Measurements from ENCODE around the gene COASY. TPM values are rescaled to one million over a fixed set of nuclear protein-coding genes. Genes with fewer than 3 reads are reported as not detected.
A peak's percentile ranks its signal among the peaks of the same experiment; 100 is the strongest.

COASY gene
- total RNA-seq, 6 experiments from 2014 or later: 48.1 to 70.5 (median 60.9) TPM

GRCh38 chr17:42563543-42563942 is 1.6 kb downstream of the COASY start:
- TF ChIP-seq, protein P1, sequence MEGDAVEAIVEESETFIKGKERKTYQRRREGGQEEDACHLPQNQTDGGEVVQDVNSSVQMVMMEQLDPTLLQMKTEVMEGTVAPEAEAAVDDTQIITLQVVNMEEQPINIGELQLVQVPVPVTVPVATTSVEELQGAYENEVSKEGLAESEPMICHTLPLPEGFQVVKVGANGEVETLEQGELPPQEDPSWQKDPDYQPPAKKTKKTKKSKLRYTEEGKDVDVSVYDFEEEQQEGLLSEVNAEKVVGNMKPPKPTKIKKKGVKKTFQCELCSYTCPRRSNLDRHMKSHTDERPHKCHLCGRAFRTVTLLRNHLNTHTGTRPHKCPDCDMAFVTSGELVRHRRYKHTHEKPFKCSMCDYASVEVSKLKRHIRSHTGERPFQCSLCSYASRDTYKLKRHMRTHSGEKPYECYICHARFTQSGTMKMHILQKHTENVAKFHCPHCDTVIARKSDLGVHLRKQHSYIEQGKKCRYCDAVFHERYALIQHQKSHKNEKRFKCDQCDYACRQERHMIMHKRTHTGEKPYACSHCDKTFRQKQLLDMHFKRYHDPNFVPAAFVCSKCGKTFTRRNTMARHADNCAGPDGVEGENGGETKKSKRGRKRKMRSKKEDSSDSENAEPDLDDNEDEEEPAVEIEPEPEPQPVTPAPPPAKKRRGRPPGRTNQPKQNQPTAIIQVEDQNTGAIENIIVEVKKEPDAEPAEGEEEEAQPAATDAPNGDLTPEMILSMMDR (IDR thresholded peaks at IDR 0.05): no peak
- no peak for TF ChIP-seq POLR2A (IDR thresholded peaks at IDR 0.05)
- peaks cover 0 to 56% (median 28%) of the 10 kb centered on the region in 4 donors for H3K4me1 ChIP-seq

GRCh38 chr17:42563950-42564349 is 2.0 kb downstream of the COASY start:
- peak overlapping the region in 1 of 3 donors; percentile 82 for H3K27ac ChIP-seq
- H3K36me3 ChIP-seq: peaks cover 0 to 17% (median 5%) of the 10 kb centered on the region in 4 donors
- no peak overlapping the region for H3K4me3 ChIP-seq
- WGBS (ENCODE audit: insufficient coverage, low coverage, low lambda C conversion rate, missing lambda C conversion rate): 55% methylated on average over 7 of the region's 9 CpGs
- ATAC-seq (no peak), DNase-seq (no peak)
- H3K9me3 ChIP-seq: no peaks in the 10 kb centered on the region
- intact Hi-C loops (cut with DNase I): no loop called here
- no peak for TF ChIP-seq POLR2A (IDR thresholded peaks at IDR 0.05)
- TF ChIP-seq, protein P1 (IDR thresholded peaks at IDR 0.05): no peak
- H3K4me1 ChIP-seq: peaks cover 0 to 59% (median 28%) of the 10 kb centered on the region in 4 donors
- no peaks in the 10 kb centered on the region for H3K27me3 ChIP-seq

More at GRCh38 chr17:42563543-42563942, 1.6 kb downstream of the COASY start:
- no peaks in the 10 kb centered on the region for H3K9me3 ChIP-seq
- ATAC-seq (peak in 1 of 4 donors; percentile 0), DNase-seq (no peak)
- H3K27me3 ChIP-seq: no peaks in the 10 kb centered on the region
- no CpG with 5 or more reads among the region's 1 CpG for WGBS (ENCODE audit: insufficient coverage, low coverage, low lambda C conversion rate, missing lambda C conversion rate)
- peak overlapping the region; percentile 92 to 96 (median 94) for H3K4me3 ChIP-seq
- intact Hi-C loops (cut with DNase I): no loop called here
- peak overlapping the region in 1 of 3 donors; percentile 82 for H3K27ac ChIP-seq
- peaks cover 0 to 13% (median 3%) of the 10 kb centered on the region in 4 donors for H3K36me3 ChIP-seq

DNA sequence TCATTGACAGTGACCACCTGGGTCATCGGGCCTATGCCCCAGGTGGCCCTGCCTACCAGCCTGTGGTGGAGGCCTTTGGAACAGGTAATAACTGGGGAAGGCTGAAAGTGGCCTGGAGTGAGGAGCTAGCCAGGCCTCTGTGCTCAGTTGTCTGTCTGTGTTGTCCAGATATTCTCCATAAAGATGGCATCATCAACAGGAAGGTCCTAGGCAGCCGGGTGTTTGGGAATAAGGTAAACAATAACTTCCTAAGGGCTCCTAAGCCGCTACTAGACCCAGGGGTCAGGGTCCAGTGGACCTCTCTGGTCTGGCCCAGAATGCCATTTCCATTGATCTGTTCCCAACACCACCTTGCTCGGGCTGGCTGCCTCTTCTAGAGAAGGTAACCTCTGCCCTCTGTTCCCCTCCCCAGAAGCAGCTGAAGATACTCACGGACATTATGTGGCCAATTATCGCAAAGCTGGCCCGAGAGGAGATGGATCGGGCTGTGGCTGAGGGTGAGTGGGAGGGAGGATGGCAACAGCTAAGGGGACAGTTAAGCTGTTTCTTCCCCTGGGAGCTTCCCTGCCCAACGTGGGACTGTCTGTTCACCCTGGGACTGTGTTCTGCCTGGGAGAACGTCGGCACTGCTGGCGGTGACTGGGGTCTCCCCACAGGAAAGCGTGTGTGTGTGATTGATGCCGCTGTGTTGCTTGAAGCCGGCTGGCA is 3.0 kb downstream of the COASY start:
- WGBS (ENCODE audit: insufficient coverage, low coverage, low lambda C conversion rate, missing lambda C conversion rate): 37% methylated on average over 4 of the region's 15 CpGs
- peaks cover 0 to 59% (median 28%) of the 10 kb centered on the region in 4 donors for H3K4me1 ChIP-seq
- TF ChIP-seq, protein P1 (IDR thresholded peaks at IDR 0.05): no peak
- TF ChIP-seq POLR2A (IDR thresholded peaks at IDR 0.05): no peak
- H3K27me3 ChIP-seq: no peaks in the 10 kb centered on the region
- DNase-seq (peak in 1 of 3 donors; percentile 76), ATAC-seq (peak; percentile 6 to 52 (median 16))
- H3K4me3 ChIP-seq: no peak overlapping the region
- no peaks in the 10 kb centered on the region for H3K9me3 ChIP-seq
- H3K36me3 ChIP-seq: peaks cover 0 to 27% (median 12%) of the 10 kb centered on the region in 4 donors
- intact Hi-C loops (cut with DNase I): no loop called here
- H3K27ac ChIP-seq: peak overlapping the region in 2 of 3 donors; percentile 15 to 71

GRCh38 chr17:42565523-42566214 is 3.7 kb downstream of the COASY start:
- peaks cover 0 to 62% (median 28%) of the 10 kb centered on the region in 4 donors for H3K4me1 ChIP-seq
- no peak for TF ChIP-seq POLR2A (IDR thresholded peaks at IDR 0.05)
- TF ChIP-seq, protein P1 (IDR thresholded peaks at IDR 0.05): no peak
- no peaks in the 10 kb centered on the region for H3K9me3 ChIP-seq
- H3K4me3 ChIP-seq: no peak overlapping the region
- no peak for DNase-seq
- WGBS (ENCODE audit: insufficient coverage, low coverage, low lambda C conversion rate, missing lambda C conversion rate): no CpG with 5 or more reads among the region's 16 CpGs
- H3K36me3 ChIP-seq: peaks cover 0 to 33% (median 15%) of the 10 kb centered on the region in 4 donors
- intact Hi-C loops (cut with DNase I): no loop called here
- peak overlapping the region in 1 of 3 donors; percentile 86 for H3K27ac ChIP-seq
- no peak for ATAC-seq
- H3K27me3 ChIP-seq: no peaks in the 10 kb centered on the region

Data from right lobe of liver (tissue), 6 donors.